WTC11 (cell line): ENCODE results near the gene MEGF11. TPM values are rescaled to one million over a fixed set of nuclear protein-coding genes. Genes with fewer than 3 reads are reported as not detected.
A peak's percentile ranks its signal among the peaks of the same experiment; 100 is the strongest.

Source experiments
- ATAC-seq: fragments of 200-7000 bp; cut with Tn5 transposase; 2 replicates; pipeline ENCODE4 v1.10.0; 2021; ENCODE audit warnings: mild to moderate bottlenecking, moderate library complexity
- CTCF ChIA-PET: fragments of 300-600 bp; sonication (Branson Sonifier 250); formaldehyde crosslinking; loops from one replicate; lab custom pipeline; 2021; ENCODE audit warnings: antibody characterized with exemption; lab: Charles Lee
- POLR2A ChIA-PET: fragments of 350-600 bp; sonication (Branson Sonifier 250); formaldehyde crosslinking; loops from one replicate; lab custom pipeline; 2021; ENCODE audit warnings: antibody characterized with exemption; lab: Charles Lee
- DNase-seq: peaks from one replicate; pipeline ENCODE4 v3.0.0; 2021; ENCODE audit warnings: low spot score
- H3K27ac Mint-ChIP-seq: 2 replicates; pipeline ENCODE4 v1.8.0; 2021; ENCODE audit warnings: mixed read lengths
- H3K27me3 Mint-ChIP-seq: 2 replicates; pipeline ENCODE4 v1.8.0; 2021; ENCODE audit warnings: low read depth, mild to moderate bottlenecking, moderate library complexity, mixed read lengths
- H3K36me3 Mint-ChIP-seq: 2 replicates; pipeline ENCODE4 v1.8.0; 2021; ENCODE audit warnings: mixed read lengths
- H3K4me1 Mint-ChIP-seq: 2 replicates; pipeline ENCODE4 v1.8.0; 2022; ENCODE audit warnings: mixed read lengths
- H3K4me3 Mint-ChIP-seq: 2 replicates; pipeline ENCODE4 v1.8.0; 2021; ENCODE audit warnings: mild to moderate bottlenecking, moderate library complexity, mixed read lengths
- H3K9me3 Mint-ChIP-seq: 2 replicates; pipeline ENCODE4 v1.8.0; 2021; ENCODE audit warnings: mixed read lengths
- FOXK1 ChIP-seq: sonication (generic); formaldehyde crosslinking; IDR thresholded peaks from 2 replicates; pipeline ENCODE4 v1.8.0; 2022; ENCODE audit warnings: mild to moderate bottlenecking, moderate library complexity, missing genetic modification reagents
- JAZF1 ChIP-seq: fragments of 250-450 bp; sonication (Bioruptor Pico); IDR thresholded peaks from 2 replicates; pipeline ENCODE4 v1.9.0; 2021; ENCODE audit warnings: moderate library complexity, mild to moderate bottlenecking, inconsistent platforms
- MYBL2 ChIP-seq: sonication (generic); formaldehyde crosslinking; IDR thresholded peaks from 2 replicates; pipeline ENCODE4 v1.8.1; 2023; ENCODE audit warnings: mild to moderate bottlenecking, moderate library complexity, missing genetic modification reagents
- NR1H2 ChIP-seq: sonication (generic); formaldehyde crosslinking; IDR thresholded peaks from 2 replicates; pipeline ENCODE4 v1.9.0; 2021; ENCODE audit warnings: mild to moderate bottlenecking, moderate library complexity, missing genetic modification reagents
- NR2C2 ChIP-seq: sonication (generic); formaldehyde crosslinking; IDR thresholded peaks from 2 replicates; pipeline ENCODE4 v1.8.0; 2022; ENCODE audit warnings: mild to moderate bottlenecking, missing genetic modification reagents
- NR3C1 ChIP-seq: sonication (generic); formaldehyde crosslinking; conservative IDR thresholded peaks from 2 replicates; pipeline ENCODE4 v1.8.1; 2023; ENCODE audit warnings: low read depth, mild to moderate bottlenecking, missing genetic modification reagents
- ZBTB21 ChIP-seq: sonication (generic); formaldehyde crosslinking; IDR thresholded peaks from 2 replicates; pipeline ENCODE4 v1.8.1; 2023; ENCODE audit warnings: mild to moderate bottlenecking, missing genetic modification reagents, borderline replicate concordance
- ZNF232 ChIP-seq: sonication (generic); formaldehyde crosslinking; IDR thresholded peaks from 2 replicates; pipeline ENCODE4 v1.8.0; 2022; ENCODE audit warnings: mild to moderate bottlenecking, missing genetic modification reagents
- total RNA-seq: library from RNA; stranded (reverse); gene quantifications from 3 replicates; pipeline ENCODE4 v1.2.3, GENCODE V29; 2021
- TF ChIP-seq, protein P1 (sequence below): sonication (generic); formaldehyde crosslinking; IDR thresholded peaks from 2 replicates; pipeline ENCODE4 v1.8.0; 2023; ENCODE audit warnings: missing genetic modification reagents
- TF ChIP-seq, protein P2 (sequence below): sonication (generic); formaldehyde crosslinking; IDR thresholded peaks from 2 replicates; pipeline ENCODE4 v1.8.0; 2022; ENCODE audit warnings: mild to moderate bottlenecking, missing genetic modification reagents
- TF ChIP-seq, protein P3 (sequence below): sonication (generic); formaldehyde crosslinking; IDR thresholded peaks from 2 replicates; pipeline ENCODE4 v1.8.0; 2022; ENCODE audit warnings: missing genetic modification reagents
- TF ChIP-seq, protein P4 (sequence below): sonication (generic); formaldehyde crosslinking; IDR thresholded peaks from 2 replicates; pipeline ENCODE4 v1.8.1; 2023; ENCODE audit warnings: mild to moderate bottlenecking, missing genetic modification reagents, moderate library complexity
- TF ChIP-seq, protein P5 (sequence below): sonication (generic); formaldehyde crosslinking; IDR thresholded peaks from 2 replicates; pipeline ENCODE4 v1.8.1; 2023; ENCODE audit warnings: mild to moderate bottlenecking, missing genetic modification reagents
- TF ChIP-seq, protein P6 (sequence below): sonication (generic); formaldehyde crosslinking; IDR thresholded peaks from 2 replicates; pipeline ENCODE4 v1.8.1; 2022; ENCODE audit warnings: missing genetic modification reagents, borderline replicate concordance
- TF ChIP-seq, protein P7 (sequence below): fragments of 250-450 bp; sonication (Bioruptor Pico); conservative IDR thresholded peaks from 2 replicates; pipeline ENCODE4 v1.9.0; 2021; ENCODE audit warnings: mild to moderate bottlenecking

MEGF11 gene
- total RNA-seq, 1 experiment from 2014 or later = 3.3 TPM

DNA sequence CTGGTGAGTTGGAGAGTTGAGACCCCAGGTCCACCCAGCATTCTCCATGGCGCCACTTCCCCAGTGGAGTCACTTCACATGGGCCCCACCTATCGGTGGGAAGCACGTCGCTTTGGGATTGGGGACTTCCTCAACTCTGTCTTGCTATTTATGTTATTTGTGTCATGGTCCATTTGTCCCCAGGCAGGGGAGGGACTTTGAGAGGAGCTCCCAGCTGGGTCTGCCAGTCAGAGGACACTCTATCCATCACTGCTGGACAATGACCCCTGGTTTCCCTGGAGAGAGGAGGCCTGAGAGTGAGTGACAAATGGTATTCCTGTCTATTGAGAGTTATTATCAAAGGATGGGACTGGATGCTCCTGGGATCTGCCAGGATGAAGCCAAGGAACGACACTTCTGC is 256.6 kb downstream of the MEGF11 start:
- no peaks in the 10 kb centered on the region for H3K9me3 Mint-ChIP-seq
- POLR2A ChIA-PET = no interaction called here
- no peaks in the 10 kb centered on the region for H3K36me3 Mint-ChIP-seq
- peaks cover 32% of the 10 kb centered on the region for H3K4me1 Mint-ChIP-seq
- H3K27ac Mint-ChIP-seq = no peak overlapping the region
- H3K27me3 Mint-ChIP-seq = no peaks in the 10 kb centered on the region
- TF ChIP-seq NR1H2 (CRISPR knock-in tag) (no peak), NR3C1 (CRISPR knock-in tag) (no peak), JAZF1 (CRISPR knock-in tag) (no peak), NR2C2 (CRISPR knock-in tag) (no peak), MYBL2 (CRISPR knock-in tag) (no peak)
- TF ChIP-seq, protein P1, sequence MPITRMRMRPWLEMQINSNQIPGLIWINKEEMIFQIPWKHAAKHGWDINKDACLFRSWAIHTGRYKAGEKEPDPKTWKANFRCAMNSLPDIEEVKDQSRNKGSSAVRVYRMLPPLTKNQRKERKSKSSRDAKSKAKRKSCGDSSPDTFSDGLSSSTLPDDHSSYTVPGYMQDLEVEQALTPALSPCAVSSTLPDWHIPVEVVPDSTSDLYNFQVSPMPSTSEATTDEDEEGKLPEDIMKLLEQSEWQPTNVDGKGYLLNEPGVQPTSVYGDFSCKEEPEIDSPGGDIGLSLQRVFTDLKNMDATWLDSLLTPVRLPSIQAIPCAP (CRISPR knock-in tag) = no peak
- TF ChIP-seq, protein P2, sequence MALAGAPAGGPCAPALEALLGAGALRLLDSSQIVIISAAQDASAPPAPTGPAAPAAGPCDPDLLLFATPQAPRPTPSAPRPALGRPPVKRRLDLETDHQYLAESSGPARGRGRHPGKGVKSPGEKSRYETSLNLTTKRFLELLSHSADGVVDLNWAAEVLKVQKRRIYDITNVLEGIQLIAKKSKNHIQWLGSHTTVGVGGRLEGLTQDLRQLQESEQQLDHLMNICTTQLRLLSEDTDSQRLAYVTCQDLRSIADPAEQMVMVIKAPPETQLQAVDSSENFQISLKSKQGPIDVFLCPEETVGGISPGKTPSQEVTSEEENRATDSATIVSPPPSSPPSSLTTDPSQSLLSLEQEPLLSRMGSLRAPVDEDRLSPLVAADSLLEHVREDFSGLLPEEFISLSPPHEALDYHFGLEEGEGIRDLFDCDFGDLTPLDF = no peak
- TF ChIP-seq, protein P3, sequence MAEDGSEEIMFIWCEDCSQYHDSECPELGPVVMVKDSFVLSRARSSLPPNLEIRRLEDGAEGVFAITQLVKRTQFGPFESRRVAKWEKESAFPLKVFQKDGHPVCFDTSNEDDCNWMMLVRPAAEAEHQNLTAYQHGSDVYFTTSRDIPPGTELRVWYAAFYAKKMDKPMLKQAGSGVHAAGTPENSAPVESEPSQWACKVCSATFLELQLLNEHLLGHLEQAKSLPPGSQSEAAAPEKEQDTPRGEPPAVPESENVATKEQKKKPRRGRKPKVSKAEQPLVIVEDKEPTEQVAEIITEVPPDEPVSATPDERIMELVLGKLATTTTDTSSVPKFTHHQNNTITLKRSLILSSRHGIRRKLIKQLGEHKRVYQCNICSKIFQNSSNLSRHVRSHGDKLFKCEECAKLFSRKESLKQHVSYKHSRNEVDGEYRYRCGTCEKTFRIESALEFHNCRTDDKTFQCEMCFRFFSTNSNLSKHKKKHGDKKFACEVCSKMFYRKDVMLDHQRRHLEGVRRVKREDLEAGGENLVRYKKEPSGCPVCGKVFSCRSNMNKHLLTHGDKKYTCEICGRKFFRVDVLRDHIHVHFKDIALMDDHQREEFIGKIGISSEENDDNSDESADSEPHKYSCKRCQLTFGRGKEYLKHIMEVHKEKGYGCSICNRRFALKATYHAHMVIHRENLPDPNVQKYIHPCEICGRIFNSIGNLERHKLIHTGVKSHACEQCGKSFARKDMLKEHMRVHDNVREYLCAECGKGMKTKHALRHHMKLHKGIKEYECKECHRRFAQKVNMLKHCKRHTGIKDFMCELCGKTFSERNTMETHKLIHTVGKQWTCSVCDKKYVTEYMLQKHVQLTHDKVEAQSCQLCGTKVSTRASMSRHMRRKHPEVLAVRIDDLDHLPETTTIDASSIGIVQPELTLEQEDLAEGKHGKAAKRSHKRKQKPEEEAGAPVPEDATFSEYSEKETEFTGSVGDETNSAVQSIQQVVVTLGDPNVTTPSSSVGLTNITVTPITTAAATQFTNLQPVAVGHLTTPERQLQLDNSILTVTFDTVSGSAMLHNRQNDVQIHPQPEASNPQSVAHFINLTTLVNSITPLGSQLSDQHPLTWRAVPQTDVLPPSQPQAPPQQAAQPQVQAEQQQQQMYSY = no peak
- H3K4me3 Mint-ChIP-seq = no peak overlapping the region
- DNase-seq (no peak), ATAC-seq (no peak)
- CTCF ChIA-PET = interaction anchor here (1.4 kb wide), 1 partner anchor 155 kb away, joined by 3 read pairs; no protein-coding TSS in a partner anchor

DNA sequence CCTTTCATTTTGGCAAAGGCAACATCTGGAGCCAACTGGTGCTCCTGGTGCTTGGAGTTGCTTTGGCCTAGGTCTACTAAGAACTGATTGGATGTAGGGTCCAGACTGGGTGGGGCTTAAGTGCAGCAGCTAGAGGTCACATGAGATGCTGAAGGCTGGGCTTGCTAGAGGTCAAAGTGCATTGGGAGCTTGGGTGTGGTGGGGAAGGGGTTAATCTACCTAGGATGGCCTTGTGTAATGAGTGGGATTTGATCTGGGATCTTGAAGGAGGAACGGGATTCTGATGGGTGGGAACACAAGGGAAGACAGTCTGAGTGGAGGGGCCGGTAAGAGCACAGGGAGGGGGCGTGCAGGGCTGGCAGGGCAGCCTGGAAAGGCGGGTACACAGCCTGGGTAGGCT is 258.7 kb downstream of the MEGF11 start:
- DNase-seq (no peak), ATAC-seq (peak; percentile 36; the same call in 1 of the 2 replicates)
- Mint-ChIP-seq H3K9me3 (no peaks in the 10 kb centered on the region), H3K27me3 (no peaks in the 10 kb centered on the region), H3K4me1 (peaks cover 31% of the 10 kb centered on the region), H3K4me3 (no peak overlapping the region), H3K36me3 (no peaks in the 10 kb centered on the region), H3K27ac (no peak overlapping the region)
- TF ChIP-seq NR3C1 (CRISPR knock-in tag) (no peak), ZBTB21 (CRISPR knock-in tag) (no peak), ZNF232 (CRISPR knock-in tag) (no peak), FOXK1 (CRISPR knock-in tag) (no peak)
- TF ChIP-seq, protein P4, sequence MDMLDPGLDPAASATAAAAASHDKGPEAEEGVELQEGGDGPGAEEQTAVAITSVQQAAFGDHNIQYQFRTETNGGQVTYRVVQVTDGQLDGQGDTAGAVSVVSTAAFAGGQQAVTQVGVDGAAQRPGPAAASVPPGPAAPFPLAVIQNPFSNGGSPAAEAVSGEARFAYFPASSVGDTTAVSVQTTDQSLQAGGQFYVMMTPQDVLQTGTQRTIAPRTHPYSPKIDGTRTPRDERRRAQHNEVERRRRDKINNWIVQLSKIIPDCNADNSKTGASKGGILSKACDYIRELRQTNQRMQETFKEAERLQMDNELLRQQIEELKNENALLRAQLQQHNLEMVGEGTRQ (CRISPR knock-in tag) = peak; percentile 27; the same call in 1 of the 2 replicates
- TF ChIP-seq, protein P5, sequence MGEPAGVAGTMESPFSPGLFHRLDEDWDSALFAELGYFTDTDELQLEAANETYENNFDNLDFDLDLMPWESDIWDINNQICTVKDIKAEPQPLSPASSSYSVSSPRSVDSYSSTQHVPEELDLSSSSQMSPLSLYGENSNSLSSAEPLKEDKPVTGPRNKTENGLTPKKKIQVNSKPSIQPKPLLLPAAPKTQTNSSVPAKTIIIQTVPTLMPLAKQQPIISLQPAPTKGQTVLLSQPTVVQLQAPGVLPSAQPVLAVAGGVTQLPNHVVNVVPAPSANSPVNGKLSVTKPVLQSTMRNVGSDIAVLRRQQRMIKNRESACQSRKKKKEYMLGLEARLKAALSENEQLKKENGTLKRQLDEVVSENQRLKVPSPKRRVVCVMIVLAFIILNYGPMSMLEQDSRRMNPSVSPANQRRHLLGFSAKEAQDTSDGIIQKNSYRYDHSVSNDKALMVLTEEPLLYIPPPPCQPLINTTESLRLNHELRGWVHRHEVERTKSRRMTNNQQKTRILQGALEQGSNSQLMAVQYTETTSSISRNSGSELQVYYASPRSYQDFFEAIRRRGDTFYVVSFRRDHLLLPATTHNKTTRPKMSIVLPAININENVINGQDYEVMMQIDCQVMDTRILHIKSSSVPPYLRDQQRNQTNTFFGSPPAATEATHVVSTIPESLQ = no peak
- TF ChIP-seq, protein P6, sequence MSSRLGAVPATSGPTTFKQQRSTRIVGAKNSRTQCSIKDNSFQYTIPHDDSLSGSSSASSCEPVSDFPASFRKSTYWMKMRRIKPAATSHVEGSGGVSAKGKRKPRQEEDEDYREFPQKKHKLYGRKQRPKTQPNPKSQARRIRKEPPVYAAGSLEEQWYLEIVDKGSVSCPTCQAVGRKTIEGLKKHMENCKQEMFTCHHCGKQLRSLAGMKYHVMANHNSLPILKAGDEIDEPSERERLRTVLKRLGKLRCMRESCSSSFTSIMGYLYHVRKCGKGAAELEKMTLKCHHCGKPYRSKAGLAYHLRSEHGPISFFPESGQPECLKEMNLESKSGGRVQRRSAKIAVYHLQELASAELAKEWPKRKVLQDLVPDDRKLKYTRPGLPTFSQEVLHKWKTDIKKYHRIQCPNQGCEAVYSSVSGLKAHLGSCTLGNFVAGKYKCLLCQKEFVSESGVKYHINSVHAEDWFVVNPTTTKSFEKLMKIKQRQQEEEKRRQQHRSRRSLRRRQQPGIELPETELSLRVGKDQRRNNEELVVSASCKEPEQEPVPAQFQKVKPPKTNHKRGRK (CRISPR knock-in tag) = no peak
- TF ChIP-seq, protein P7, sequence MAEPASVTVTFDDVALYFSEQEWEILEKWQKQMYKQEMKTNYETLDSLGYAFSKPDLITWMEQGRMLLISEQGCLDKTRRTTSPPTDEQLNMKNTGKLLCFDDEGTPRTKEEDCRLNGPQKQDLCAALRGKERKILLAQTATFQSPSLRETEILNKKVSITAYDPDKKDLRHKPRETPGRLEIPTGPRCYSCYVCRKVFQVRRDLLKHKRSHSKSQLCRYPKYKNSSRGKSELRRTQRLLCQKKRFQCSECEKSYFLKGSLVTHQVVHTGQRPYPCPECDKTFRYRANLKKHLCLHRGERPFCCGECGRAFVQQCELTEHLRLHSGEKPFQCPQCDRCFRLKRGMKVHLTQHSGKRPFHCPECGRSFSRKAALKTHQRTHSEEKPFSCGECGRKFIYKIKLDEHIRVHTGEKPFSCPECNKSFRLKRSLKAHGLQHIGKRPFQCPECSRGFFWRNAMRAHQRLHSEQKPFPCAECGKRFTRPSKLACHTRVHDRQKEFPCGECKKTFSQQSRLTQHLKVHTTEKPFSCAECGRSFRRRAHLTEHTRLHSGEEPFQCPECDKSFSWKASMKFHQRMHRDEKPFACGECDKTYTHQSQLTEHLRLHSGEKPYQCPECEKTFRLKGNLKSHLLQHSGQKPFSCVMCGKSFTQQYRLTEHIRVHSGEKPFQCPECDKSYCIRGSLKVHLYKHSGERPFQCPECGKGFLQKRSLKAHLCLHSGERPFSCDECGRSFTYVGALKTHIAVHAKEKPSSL (CRISPR knock-in tag) = no peak
- POLR2A ChIA-PET = no interaction called here
- CTCF ChIA-PET = no interaction called here
